IMR-90 (cell line): Measurements from ENCODE around the gene SOCS2. TPM values are rescaled to one million over a fixed set of nuclear protein-coding genes. Genes with fewer than 3 reads are reported as not detected.

Source experiments
- ATAC-seq: fragments of 200-7000 bp; cut with Tn5 transposase; 2 replicates; pipeline ENCODE4 v1.9.1; 2020; ENCODE audit warnings: low read depth, mild to moderate bottlenecking, moderate library complexity
- BruUV-seq: library from RNA; stranded (reverse); fragments of 400-500 nt; replicated peaks from 2 replicates; lab custom pipeline; 2021; lab: Mats Ljungman, UMichigan
- CTCF ChIA-PET: fragments of 300-600 bp; formaldehyde crosslinking; extraction: SDS; loops from one replicate; lab custom pipeline; 2021; ENCODE audit warnings: antibody characterized with exemption; lab: Yijun Ruan, JAX
- POLR2A ChIA-PET: fragments of 300-600 bp; sonication (Branson Sonifier 250); formaldehyde crosslinking; loops from one replicate; lab custom pipeline; 2022; ENCODE audit warnings: antibody characterized with exemption; ENCODE audit not compliant: unreplicated experiment; lab: Charles Lee
- DNase-seq: peaks from one replicate; pipeline ENCODE4 v3.0.0; 2013
- H2AFZ ChIP-seq: replicated peaks from 2 replicates; pipeline ENCODE3; 2013; ENCODE audit warnings: low read length, mild to moderate bottlenecking; ENCODE audit not compliant: poor library complexity
- H2AK5ac ChIP-seq: 2 replicates; pipeline ENCODE4 v1.6.1; 2013; ENCODE audit warnings: low read depth, low read length, inconsistent platforms
- H2AK9ac ChIP-seq: replicated peaks from 2 replicates; pipeline ENCODE3; 2013; ENCODE audit warnings: mild to moderate bottlenecking, low read depth, low read length, moderate library complexity; ENCODE audit not compliant: poor library complexity
- H2BK120ac ChIP-seq: 2 replicates; pipeline ENCODE4 v1.6.1; 2013; ENCODE audit warnings: low read depth, low read length, inconsistent platforms
- H2BK15ac ChIP-seq: 3 replicates; pipeline ENCODE4 v1.6.1; 2013; ENCODE audit warnings: low read depth, low read length, inconsistent platforms
- H2BK20ac ChIP-seq: 2 replicates; pipeline ENCODE4 v1.6.1; 2013; ENCODE audit warnings: low read depth, mild to moderate bottlenecking, inconsistent platforms, low read length, moderate library complexity
- H2BK5ac ChIP-seq: 2 replicates; pipeline ENCODE4 v1.6.1; 2013; ENCODE audit warnings: mild to moderate bottlenecking, low read depth, low read length, inconsistent platforms; ENCODE audit not compliant: poor library complexity, severe bottlenecking
- H3K14ac ChIP-seq: replicated peaks from 2 replicates; pipeline ENCODE4 v1.6.1; 2013; ENCODE audit warnings: low read depth, low read length, inconsistent platforms
- H3K18ac ChIP-seq: 2 replicates; pipeline ENCODE4 v1.6.1; 2013; ENCODE audit warnings: low read depth, low read length, control low read depth
- H3K23ac ChIP-seq: 2 replicates; pipeline ENCODE4 v1.6.1; 2013; ENCODE audit warnings: low read depth, low read length, inconsistent platforms
- H3K27ac ChIP-seq: 2 replicates; pipeline ENCODE4 v1.5.1; 2013; ENCODE audit warnings: mild to moderate bottlenecking, control low read depth, low read length; ENCODE audit not compliant: insufficient read depth
- H3K27me3 ChIP-seq: 2 replicates; pipeline ENCODE4 v1.6.1; 2013; ENCODE audit warnings: low read length; ENCODE audit not compliant: control insufficient read depth, insufficient read depth
- H3K36me3 ChIP-seq: 2 replicates; pipeline ENCODE4 v1.6.1; 2013; ENCODE audit warnings: low read length, mixed read lengths; ENCODE audit not compliant: control insufficient read depth, insufficient read depth
- H3K4ac ChIP-seq: 2 replicates; pipeline ENCODE4 v1.6.1; 2013; ENCODE audit warnings: low read depth, low read length, inconsistent platforms
- H3K4me1 ChIP-seq: 2 replicates; pipeline ENCODE4 v1.6.1; 2013; ENCODE audit warnings: low read length, mixed read lengths; ENCODE audit not compliant: control insufficient read depth, insufficient read depth
- H3K4me2 ChIP-seq: 2 replicates; pipeline ENCODE4 v1.6.1; 2013; ENCODE audit warnings: low read depth, mild to moderate bottlenecking, control low read depth, low read length, moderate library complexity
- H3K4me3 ChIP-seq: 2 replicates; pipeline ENCODE4 v1.5.1; 2013; ENCODE audit warnings: low read depth, mild to moderate bottlenecking, control low read depth, low read length, moderate library complexity; ENCODE audit not compliant: insufficient read depth
- H3K56ac ChIP-seq: 2 replicates; pipeline ENCODE4 v1.6.1; 2013; ENCODE audit warnings: low read length, inconsistent platforms; ENCODE audit not compliant: insufficient read depth; ENCODE audit errors: extremely low read depth
- H3K79me1 ChIP-seq, 2 experiments: 2 replicates each; pipeline ENCODE4 v1.6.1; 2013; ENCODE audit warnings: low read length in 2 of 2, inconsistent platforms in 1 of 2, low read depth in 1 of 2
- H3K9ac ChIP-seq: 2 replicates; pipeline ENCODE4 v1.6.1; 2013; ENCODE audit warnings: low read depth, low read length, control low read depth
- H3K9me1 ChIP-seq: 2 replicates; pipeline ENCODE4 v1.6.1; 2013; ENCODE audit warnings: low read length, inconsistent platforms; ENCODE audit not compliant: insufficient read depth
- H3K9me3 ChIP-seq: 2 replicates; pipeline ENCODE4 v1.6.1; 2013; ENCODE audit warnings: low read length; ENCODE audit not compliant: control insufficient read depth, insufficient read depth
- H4K20me1 ChIP-seq: 2 replicates; pipeline ENCODE4 v1.6.1; 2013; ENCODE audit warnings: low read length, inconsistent platforms; ENCODE audit not compliant: insufficient read depth
- H4K5ac ChIP-seq: 2 replicates; pipeline ENCODE4 v1.6.1; 2013; ENCODE audit warnings: mild to moderate bottlenecking, low read depth, low read length, control low read depth
- H4K8ac ChIP-seq, 2 experiments: 2 replicates each; pipeline ENCODE4 v1.6.1; 2013; ENCODE audit warnings: low read depth in 2 of 2, low read length in 2 of 2, control low read depth in 1 of 2, inconsistent platforms in 1 of 2
- H4K91ac ChIP-seq: 2 replicates; pipeline ENCODE4 v1.6.1; 2013; ENCODE audit warnings: low read depth, low read length, inconsistent platforms; ENCODE audit not compliant: insufficient read depth
- CEBPB ChIP-seq: IDR thresholded peaks from 2 replicates; pipeline ENCODE4 v1.6.1; 2012; ENCODE audit warnings: low read depth, low read length, improper control_type of control experiment
- FOS ChIP-seq: fragments of 150-350 bp; IDR thresholded peaks from 2 replicates; pipeline ENCODE4 v1.6.1; 2016; ENCODE audit warnings: low read depth, low read length
- MAFK ChIP-seq: IDR thresholded peaks from 2 replicates; pipeline ENCODE4 v1.6.1; 2012; ENCODE audit warnings: low read depth, low read length, improper control_type of control experiment
- MXI1 ChIP-seq: IDR thresholded peaks from 2 replicates; pipeline ENCODE4 v1.6.1; 2012; ENCODE audit warnings: low read depth, mild to moderate bottlenecking, low read length, moderate library complexity, borderline replicate concordance
- RCOR1 ChIP-seq: IDR thresholded peaks from 2 replicates; pipeline ENCODE4 v1.6.1; 2012; ENCODE audit warnings: mild to moderate bottlenecking, low read length, improper control_type of control experiment; ENCODE audit not compliant: insufficient replicate concordance
- SMC3 ChIP-seq: fragments of 150-350 bp; IDR thresholded peaks from 2 replicates; pipeline ENCODE4 v1.6.1; 2016; ENCODE audit warnings: low read depth, mild to moderate bottlenecking, antibody characterized with exemption, low read length, moderate library complexity
- USF2 ChIP-seq: fragments of 150-350 bp; IDR thresholded peaks from 2 replicates; pipeline ENCODE4 v1.6.1; 2017; ENCODE audit warnings: mild to moderate bottlenecking, antibody characterized with exemption, low read length, low read depth
- WGBS, 2 experiments: methylation state at CpG; one replicate each; pipeline versions ENCODE4 v1.1.5 to v1.1.7; 2013; ENCODE audit warnings: missing lambda C conversion rate in 2 of 2; ENCODE audit not compliant: insufficient read length in 1 of 2; ENCODE audit errors: extremely low coverage in 2 of 2; 5-methylcytosine and 5-hydroxymethylcytosine counted together
- dilution Hi-C: fragments of 300-500 bp; cut with HindIII; formaldehyde crosslinking; loops from one replicate; pipeline ENCODE4 v1.14.3; 2018; ENCODE audit warnings: low sequenced_read_pairs; ENCODE audit not compliant: unreplicated experiment
- in situ Hi-C: fragments of 300-500 bp; cut with MboI; formaldehyde crosslinking; loops from 3 replicates; pipeline ENCODE4 v1.14.3; 2019; ENCODE audit warnings: low sequenced_read_pairs, inconsistent platforms, mixed read lengths
- intact Hi-C: fragments of 100-400 bp; cut with micrococcal nuclease; formaldehyde crosslinking; loops from 2 replicates; pipeline ENCODE4 v1.10.0; 2022
- polyA plus RNA-seq, 3 experiments: library from polyadenylated mRNA; depleted of rRNA; stranded (reverse); fragments of >200 nt; gene quantifications; 2 replicates each; pipeline ENCODE4 v1.2.3, GENCODE V29; 2012; ENCODE audit warnings: low replicate concordance in 1 of 3
- total RNA-seq: library from RNA; depleted of rRNA; stranded (reverse); fragments of >200 nt; gene quantifications from 2 replicates; pipeline ENCODE4 v1.2.3, GENCODE V29; 2012

SOCS2 gene
- total and polyA plus RNA-seq, 2 of the 4 experiments (the other 2 are of a cell fraction) = 12.0 to 12.4 TPM

- no peak overlapping the region for H2AFZ ChIP-seq
- no peak overlapping the region for H4K5ac ChIP-seq
- in situ Hi-C loops (no loop called here), dilution Hi-C loops (no loop called here), intact Hi-C loops (no loop called here)
- no peak overlapping the region for H3K14ac ChIP-seq
- no peak overlapping the region for H4K8ac ChIP-seq
- no peak for DNase-seq
- H3K9ac ChIP-seq = no peak overlapping the region
- no peak overlapping the region for H2BK120ac ChIP-seq
- H2AK5ac ChIP-seq = no peak overlapping the region
- H3K27ac ChIP-seq = no peak overlapping the region
- H3K9me1 ChIP-seq = no peaks in the 10 kb centered on the region
- 0 out of 2 replicates have a peak, but pooled peaks cover 2% of the 10 kb centered on the region for H3K36me3 ChIP-seq
- H3K4me1 ChIP-seq = peaks cover 3% of the 10 kb centered on the region; the same call in 1 of the 2 replicates
- H3K4me2 ChIP-seq = peak overlapping the region; percentile 51
- no peak overlapping the region for H4K91ac ChIP-seq
- no peaks in the 10 kb centered on the region; a peak in 1 of 4 replicates for H3K79me1 ChIP-seq
- no peak overlapping the region for H3K4me3 ChIP-seq
- WGBS, 2 experiments = no CpG with 5 or more reads among the region's 4 CpGs
- H4K20me1 ChIP-seq = no peaks in the 10 kb centered on the region
- no peak overlapping the region for H3K23ac ChIP-seq
- no peaks in the 10 kb centered on the region for H3K27me3 ChIP-seq
- ATAC-seq = peak; percentile 68
- no peak overlapping the region for H2BK20ac ChIP-seq
- no peak overlapping the region for H2AK9ac ChIP-seq
- BruUV-seq = no TSS peak
- POLR2A ChIA-PET = no interaction called here
- H3K18ac ChIP-seq = peak overlapping the region; percentile 36; the same call in 1 of the 2 replicates
- TF ChIP-seq USF2 (no peak), CEBPB (no peak), MXI1 (no peak), FOS (no peak), RCOR1 (no peak), MAFK (no peak), SMC3 (no peak)
- no peak overlapping the region for H2BK5ac ChIP-seq
- no peak overlapping the region for H2BK15ac ChIP-seq
- no peaks in the 10 kb centered on the region for H3K9me3 ChIP-seq
- H3K56ac ChIP-seq = no peak overlapping the region
- CTCF ChIA-PET = no interaction called here
- no peak overlapping the region for H3K4ac ChIP-seq
These were observed 30.8 kb upstream of the SOCS2 start for GRCh38 chr12:93541578-93542225.
